ENCODE results near the gene CNP. TPM values are rescaled to one million over a fixed set of nuclear protein-coding genes. Genes with fewer than 3 reads are reported as not detected.

The CNP gene
- total RNA-seq, 2 donors from 2014 or later = 32.4 to 56.3 TPM

DNA sequence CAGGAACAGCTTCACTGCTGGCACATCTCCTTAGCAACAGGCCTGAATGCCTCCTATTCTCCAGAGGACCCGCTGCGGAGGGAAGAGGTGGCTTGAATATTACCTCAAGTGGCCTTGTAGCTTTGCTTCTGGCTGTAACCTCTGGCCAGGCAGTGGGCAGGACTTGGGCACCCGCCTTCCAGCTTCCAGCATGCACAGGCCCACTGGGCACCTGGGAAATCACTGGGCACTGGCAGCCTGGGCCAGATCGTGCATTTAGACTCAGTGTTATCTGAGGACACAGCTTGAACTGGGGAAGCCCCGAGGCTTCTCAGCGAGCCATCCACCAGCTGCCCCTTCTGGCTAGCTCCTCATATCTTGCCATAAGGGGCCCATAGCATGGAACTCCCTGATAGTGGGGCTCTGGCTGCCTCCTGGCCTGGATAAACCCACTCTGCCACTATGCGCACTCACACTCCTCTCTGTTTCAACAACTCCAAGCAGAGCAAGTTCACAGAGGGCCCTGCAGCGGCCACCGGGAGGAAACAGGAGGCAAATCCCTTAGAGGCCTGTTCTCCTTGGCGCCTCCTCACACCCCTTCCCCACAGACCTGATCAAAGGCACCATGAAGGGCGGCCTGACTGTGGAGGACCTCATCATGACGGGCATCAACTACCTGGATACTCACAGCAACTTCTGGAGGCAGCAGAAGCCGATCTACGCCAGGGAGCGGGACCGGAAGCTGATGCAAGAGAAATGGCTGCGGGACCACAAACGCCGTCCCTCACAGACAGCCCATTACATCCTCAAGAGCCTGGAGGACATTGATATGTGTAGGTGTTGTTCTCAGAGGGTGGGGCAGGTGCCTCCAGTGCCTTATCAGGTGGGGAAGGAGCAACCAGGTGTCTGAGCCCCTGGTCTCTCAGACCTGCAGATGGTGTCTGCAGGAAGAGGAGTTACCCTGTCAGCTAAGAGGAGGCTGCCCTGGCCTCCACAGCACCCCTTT is 28.3 kb upstream of the CNP start:
- Histone ChIP-seq H3K27ac (no peak overlapping the region), H3K36me3 (no peaks in the 10 kb centered on the region), H3K27me3 (replicated peaks; ENCODE audit: insufficient read depth) (no peaks in the 10 kb centered on the region), H3K9me3 (no peaks in the 10 kb centered on the region), H3K4me1 (ENCODE audit: control insufficient read depth in 1 of 2, low read depth in 2 of 2) (no peaks in the 10 kb centered on the region), H3K4me3 (no peak overlapping the region)
- TF ChIP-seq CTCF (IDR thresholded peaks at IDR 0.05) = no peak
- DNase-seq (ENCODE audit: low spot score) (no peak), ATAC-seq (ENCODE audit: insufficient number of reproducible peaks, low FRiP score, low read depth) (no peak)

GRCh38 chr17:41939044-41939692 is 27.4 kb upstream of the CNP start:
- DNase-seq (ENCODE audit: low spot score) (no peak), ATAC-seq (ENCODE audit: insufficient number of reproducible peaks, low FRiP score, low read depth) (no peak)
- Histone ChIP-seq H3K27ac (no peak overlapping the region), H3K36me3 (no peaks in the 10 kb centered on the region), H3K27me3 (replicated peaks; ENCODE audit: insufficient read depth) (no peaks in the 10 kb centered on the region), H3K9me3 (no peaks in the 10 kb centered on the region), H3K4me1 (ENCODE audit: control insufficient read depth in 1 of 2, low read depth in 2 of 2) (no peaks in the 10 kb centered on the region), H3K4me3 (no peak overlapping the region)
- TF ChIP-seq CTCF (IDR thresholded peaks at IDR 0.05) = no peak

GRCh38 chr17:41939693-41940090 is 26.9 kb upstream of the CNP start:
- no peaks in the 10 kb centered on the region for H3K4me1 ChIP-seq (ENCODE audit: control insufficient read depth in 1 of 2, low read depth in 2 of 2)
- no peak for TF ChIP-seq CTCF (IDR thresholded peaks at IDR 0.05)
- DNase-seq (ENCODE audit: low spot score) (no peak), ATAC-seq (ENCODE audit: insufficient number of reproducible peaks, low FRiP score, low read depth) (no peak)
- no peak overlapping the region for H3K4me3 ChIP-seq
- H3K36me3 ChIP-seq = no peaks in the 10 kb centered on the region
- H3K27ac ChIP-seq = no peak overlapping the region
- H3K27me3 ChIP-seq (replicated peaks; ENCODE audit: insufficient read depth) = no peaks in the 10 kb centered on the region
- H3K9me3 ChIP-seq = no peaks in the 10 kb centered on the region

DNA sequence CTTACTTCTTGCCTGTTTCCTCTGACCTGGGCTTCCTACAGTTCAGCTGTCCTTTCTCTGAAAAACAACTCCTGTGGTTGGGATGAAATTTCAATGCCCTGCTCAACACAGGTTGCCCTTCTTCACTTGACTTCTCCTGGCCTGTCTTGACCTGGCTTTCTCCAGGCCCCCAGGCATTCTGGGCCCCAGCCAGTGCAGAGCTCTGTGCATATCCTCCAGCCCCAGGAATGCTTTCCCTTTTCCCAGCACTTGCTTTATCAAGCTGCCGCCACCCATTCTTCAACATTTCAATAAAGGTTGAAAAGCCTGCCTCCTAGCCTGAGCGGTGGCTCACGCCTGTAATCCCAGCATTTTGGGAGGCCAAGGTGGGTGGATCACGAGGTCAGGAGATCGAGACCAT is 25.4 kb upstream of the CNP start:
- H3K27me3 ChIP-seq (replicated peaks; ENCODE audit: insufficient read depth) = no peaks in the 10 kb centered on the region
- ATAC-seq (ENCODE audit: insufficient number of reproducible peaks, low FRiP score, low read depth) = no peak
- no peak for TF ChIP-seq CTCF (IDR thresholded peaks at IDR 0.05)
- H3K36me3 ChIP-seq = no peaks in the 10 kb centered on the region
- DNase-seq (ENCODE audit: low spot score) = no peak
- no peaks in the 10 kb centered on the region for H3K9me3 ChIP-seq
- no peak overlapping the region for H3K27ac ChIP-seq
- H3K4me3 ChIP-seq = no peak overlapping the region
- no peaks in the 10 kb centered on the region for H3K4me1 ChIP-seq (ENCODE audit: control insufficient read depth in 1 of 2, low read depth in 2 of 2)

GRCh38 chr17:41942626-41943373 is 23.8 kb upstream of the CNP start:
- no peaks in the 10 kb centered on the region for H3K9me3 ChIP-seq
- no peaks in the 10 kb centered on the region for H3K27me3 ChIP-seq (replicated peaks; ENCODE audit: insufficient read depth)
- DNase-seq (ENCODE audit: low spot score) = no peak
- no peak for ATAC-seq (ENCODE audit: insufficient number of reproducible peaks, low FRiP score, low read depth)
- TF ChIP-seq CTCF (IDR thresholded peaks at IDR 0.05) = no peak
- no peak overlapping the region for H3K4me3 ChIP-seq
- H3K27ac ChIP-seq = no peak overlapping the region
- no peaks in the 10 kb centered on the region for H3K4me1 ChIP-seq (ENCODE audit: control insufficient read depth in 1 of 2, low read depth in 2 of 2)
- no peaks in the 10 kb centered on the region for H3K36me3 ChIP-seq
